ENCODE measurements around the gene TNFAIP8L1.

GRCh38 chr19:4594201-4594600, 45.1 kb upstream of the TNFAIP8L1 start:
- TF ChIP-seq CTCF (IDR thresholded peaks at IDR 0.05 in 2 of 3, conservative IDR thresholded peaks at IDR 0.05 in 1 of 3; ENCODE audit: borderline replicate concordance in 1 of 3, insufficient read depth in 1 of 3, low read depth in 2 of 3, low read length in 2 of 3) (no peak), EZH2phosphoT487 (IDR thresholded peaks at IDR 0.05; ENCODE audit: borderline replicate concordance) (no peak), POLR2AphosphoS5 (IDR thresholded peaks at IDR 0.05; ENCODE audit: low read depth, low read length) (no peak), ZNF274 (IDR thresholded peaks at IDR 0.05; ENCODE audit: low read depth, low read length) (no peak), CEBPB (IDR thresholded peaks at IDR 0.05; ENCODE audit: low read depth) (no peak), MAX (IDR thresholded peaks at IDR 0.05) (peak; percentile 32; the same call in 1 of the 2 replicates), POLR2A (IDR thresholded peaks at IDR 0.05; ENCODE audit: borderline replicate concordance, extremely low read depth, insufficient read depth, insufficient read length) (no peak)

Data from HCT116 (cell line).